GM12801 (cell line): ENCODE measurements around the gene TPPP3.

Experiments
- CTCF ChIP-seq: IDR thresholded peaks from one replicate; pipeline ENCODE4 v1.5.1; 2011; ENCODE audit warnings: control low read depth; ENCODE audit not compliant: insufficient read length; ENCODE audit errors: extremely low read depth

The TPPP3 gene

GRCh38 chr16:67407176-67407787 is 14.0 kb upstream of the TPPP3 start:
- no peak for TF ChIP-seq CTCF

GRCh38 chr16:67406111-67406971 is 13.0 kb upstream of the TPPP3 start:
- no peak for TF ChIP-seq CTCF

DNA sequence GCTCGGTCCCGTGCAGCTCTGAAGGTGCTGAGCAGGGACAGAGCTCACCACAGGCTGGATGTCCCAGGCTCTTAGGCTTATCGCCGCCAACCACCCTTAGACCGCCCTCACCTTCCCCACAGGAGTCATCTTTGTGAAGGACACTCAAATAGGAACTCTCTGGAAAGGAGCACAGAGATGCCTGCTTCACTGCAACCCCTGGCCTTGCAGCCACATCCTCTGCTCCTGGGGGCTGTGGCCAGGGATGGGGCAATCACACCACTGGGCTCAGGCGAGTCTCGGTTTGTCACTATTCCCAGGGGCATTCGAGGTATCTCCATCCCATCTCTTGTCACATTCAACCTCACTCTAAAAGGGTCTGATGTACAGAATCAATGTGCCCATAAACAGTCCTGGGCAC is 12.0 kb upstream of the TPPP3 start:
- TF ChIP-seq CTCF: no peak

DNA sequence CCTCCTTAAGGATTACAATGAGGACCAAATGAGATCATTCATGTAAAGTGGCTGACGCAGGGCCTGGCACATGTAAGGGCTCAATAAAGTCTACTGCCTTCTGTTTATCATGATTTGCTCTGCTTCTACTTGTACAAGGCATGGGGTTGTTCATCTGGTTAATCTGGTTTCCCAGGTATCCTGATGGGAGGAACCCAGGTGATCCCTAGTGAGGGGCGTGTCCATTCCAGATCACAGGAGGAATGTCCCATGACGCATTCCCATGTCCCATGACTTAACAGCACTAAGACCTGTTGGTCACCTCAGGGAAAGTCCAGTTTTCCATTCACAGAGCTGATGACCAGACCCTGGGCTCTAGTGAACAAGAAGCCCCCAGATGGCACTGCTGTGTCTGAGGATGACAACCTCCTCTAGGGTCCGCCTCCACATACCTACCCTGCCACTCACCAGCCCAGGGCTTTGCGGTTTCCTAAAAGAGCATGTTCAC is 11.5 kb upstream of the TPPP3 start:
- no peak for TF ChIP-seq CTCF

- TF ChIP-seq CTCF: no peak
Measured at GRCh38 chr16:67403976-67404555, 10.8 kb upstream of the TPPP3 start.

DNA sequence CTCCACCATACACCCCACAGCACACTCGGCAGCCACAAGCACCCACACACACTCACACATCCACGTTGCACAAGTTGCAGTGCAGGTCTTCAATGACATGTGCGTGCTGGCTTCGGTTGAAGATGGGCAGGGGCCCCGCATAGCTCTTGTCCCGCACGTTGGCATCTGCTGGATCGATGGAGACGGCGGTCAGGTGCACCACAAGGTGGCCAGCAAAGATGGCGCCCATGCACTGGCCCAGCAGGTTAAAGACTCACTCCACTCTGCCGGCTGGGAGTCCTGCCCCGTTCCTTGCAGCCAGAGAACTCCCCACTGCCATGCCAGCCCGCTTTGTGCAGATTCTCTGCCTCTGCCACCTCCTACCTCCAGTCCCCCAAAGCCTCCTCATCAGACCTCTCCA is 7.6 kb upstream of the TPPP3 start:
- no peak for TF ChIP-seq CTCF
